ENCODE measurements around the gene TMEM182. TPM values are rescaled to one million over a fixed set of nuclear protein-coding genes. Genes with fewer than 3 reads are reported as not detected.

TMEM182 gene
- total RNA-seq, 1 donor from 2014 or later, result 6.4 TPM

DNA sequence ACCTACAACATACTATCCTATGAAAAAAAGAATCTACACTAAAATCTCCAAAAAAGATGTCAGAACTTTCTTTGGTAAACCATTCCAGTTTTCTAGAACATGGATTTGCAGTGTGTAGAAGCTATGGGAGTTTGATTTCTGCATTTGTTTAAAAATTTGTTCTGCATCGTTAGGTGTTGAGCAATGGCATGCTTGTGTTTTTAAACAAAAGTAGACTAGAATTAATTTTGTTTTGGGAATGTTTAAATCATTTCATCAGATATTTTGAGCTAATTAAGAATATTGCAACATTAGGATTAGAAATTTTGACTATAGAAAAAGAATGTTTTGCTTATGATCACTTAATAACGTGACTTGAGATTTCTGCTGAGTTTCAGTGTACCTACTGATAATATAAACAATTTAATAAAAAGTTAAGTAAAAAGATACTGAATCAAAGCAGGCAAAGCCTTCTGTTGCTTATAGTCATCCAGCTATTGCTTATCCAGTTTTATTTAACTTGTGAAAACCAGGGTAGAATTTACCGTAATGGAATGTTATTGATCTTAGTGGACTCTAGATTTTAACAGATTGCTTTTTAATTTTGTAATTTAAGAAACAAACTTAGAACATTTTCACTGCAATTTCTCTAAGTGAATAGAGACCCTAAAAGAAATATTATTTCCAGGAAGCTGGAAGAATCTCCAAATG, 7.2 kb upstream of the TMEM182 start:
- DNase-seq (ENCODE audit: low spot score, unreplicated experiment), result no peak
- no peak for TF ChIP-seq CTCF (IDR thresholded peaks at IDR 0.05; ENCODE audit: unreplicated experiment)
- Mint-ChIP-seq H3K27me3 (no peaks in the 10 kb centered on the region), H3K4me3 (ENCODE audit: low read depth) (no peak overlapping the region), H3K9me3 (ENCODE audit: low read depth) (no peaks in the 10 kb centered on the region), H3K27ac (peak overlapping the region; percentile 86), H3K36me3 (ENCODE audit: insufficient read depth) (no peaks in the 10 kb centered on the region), H3K4me1 (ENCODE audit: low read depth) (peaks cover 5% of the 10 kb centered on the region)

DNA sequence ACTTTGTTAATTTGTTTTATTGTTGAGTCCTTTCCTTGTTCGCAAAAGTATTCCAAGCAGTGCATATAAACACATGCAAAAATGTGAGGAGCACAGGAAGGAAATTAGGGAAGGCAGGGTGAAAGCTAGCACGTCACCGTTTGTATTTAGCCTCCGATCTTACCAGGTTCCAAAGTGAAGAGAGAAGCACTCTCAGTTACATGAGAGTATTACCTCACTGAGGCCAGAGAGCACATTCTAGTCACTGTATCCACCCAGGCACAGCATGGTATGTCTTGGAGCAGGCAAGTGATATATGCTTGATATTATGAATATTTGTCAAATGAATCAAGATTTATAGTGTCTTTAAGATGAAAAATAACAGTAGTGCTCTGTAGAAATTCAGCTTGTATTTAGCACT, 6.5 kb upstream of the TMEM182 start:
- no peak for DNase-seq (ENCODE audit: low spot score, unreplicated experiment)
- no peaks in the 10 kb centered on the region for H3K36me3 Mint-ChIP-seq (ENCODE audit: insufficient read depth)
- no peaks in the 10 kb centered on the region for H3K9me3 Mint-ChIP-seq (ENCODE audit: low read depth)
- no peak for TF ChIP-seq CTCF (IDR thresholded peaks at IDR 0.05; ENCODE audit: unreplicated experiment)
- peaks cover 5% of the 10 kb centered on the region for H3K4me1 Mint-ChIP-seq (ENCODE audit: low read depth)
- no peak overlapping the region for H3K4me3 Mint-ChIP-seq (ENCODE audit: low read depth)
- H3K27ac Mint-ChIP-seq, result no peak overlapping the region
- no peaks in the 10 kb centered on the region for H3K27me3 Mint-ChIP-seq

DNA sequence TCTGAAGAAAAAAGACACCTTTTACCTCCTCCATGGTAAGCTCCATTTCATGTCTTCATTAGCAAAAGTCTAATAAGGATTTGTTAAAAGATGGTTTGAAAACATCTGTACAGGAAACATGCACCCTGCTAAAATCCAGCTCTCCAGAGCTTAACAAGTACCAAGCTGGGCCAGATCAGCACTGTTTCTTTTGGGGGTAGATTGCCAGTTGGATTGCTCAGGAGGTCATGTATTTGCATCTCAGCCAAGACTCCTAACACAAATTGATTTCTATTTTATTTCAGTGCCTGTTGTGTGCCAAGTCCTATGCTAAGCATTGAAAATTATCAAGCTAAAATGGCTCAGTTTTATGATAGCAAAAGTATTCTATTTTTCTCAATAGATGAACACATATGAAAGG, 3.4 kb upstream of the TMEM182 start:
- H3K27me3 Mint-ChIP-seq, result no peaks in the 10 kb centered on the region
- H3K4me3 Mint-ChIP-seq (ENCODE audit: low read depth), result no peak overlapping the region
- no peak for TF ChIP-seq CTCF (IDR thresholded peaks at IDR 0.05; ENCODE audit: unreplicated experiment)
- no peak for DNase-seq (ENCODE audit: low spot score, unreplicated experiment)
- H3K9me3 Mint-ChIP-seq (ENCODE audit: low read depth), result no peaks in the 10 kb centered on the region
- peaks cover 5% of the 10 kb centered on the region for H3K4me1 Mint-ChIP-seq (ENCODE audit: low read depth)
- no peaks in the 10 kb centered on the region for H3K36me3 Mint-ChIP-seq (ENCODE audit: insufficient read depth)
- H3K27ac Mint-ChIP-seq, result no peak overlapping the region

DNA sequence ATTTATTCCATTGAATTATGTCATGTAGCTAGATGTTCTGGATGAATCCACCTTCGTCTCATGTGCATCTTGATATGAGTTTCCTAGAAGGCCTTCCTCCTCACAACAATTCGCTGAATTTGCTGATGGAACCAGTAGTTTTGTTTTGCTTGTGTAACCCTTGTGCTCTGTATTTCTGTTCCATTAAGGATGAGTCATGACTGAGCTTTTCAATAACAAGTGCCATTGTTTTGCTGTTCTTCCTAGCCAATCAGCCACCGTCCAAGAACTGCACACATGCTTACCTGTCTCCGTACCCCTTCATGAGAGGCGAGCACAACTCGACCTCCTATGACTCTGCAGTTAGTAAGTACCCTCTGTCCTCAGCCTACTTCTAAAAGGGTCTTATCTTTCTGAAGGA, 2.3 kb downstream of the TMEM182 start:
- Mint-ChIP-seq H3K9me3 (ENCODE audit: low read depth) (no peaks in the 10 kb centered on the region), H3K4me3 (ENCODE audit: low read depth) (no peak overlapping the region), H3K36me3 (ENCODE audit: insufficient read depth) (peaks cover 8% of the 10 kb centered on the region), H3K27ac (no peak overlapping the region), H3K27me3 (no peaks in the 10 kb centered on the region), H3K4me1 (ENCODE audit: low read depth) (no peaks in the 10 kb centered on the region)
- TF ChIP-seq CTCF (IDR thresholded peaks at IDR 0.05; ENCODE audit: unreplicated experiment), result no peak
- DNase-seq (ENCODE audit: low spot score, unreplicated experiment), result no peak

GRCh38 chr2:102765061-102765460, 3.2 kb downstream of the TMEM182 start:
- Mint-ChIP-seq H3K36me3 (ENCODE audit: insufficient read depth) (peaks cover 8% of the 10 kb centered on the region), H3K4me3 (ENCODE audit: low read depth) (no peak overlapping the region), H3K27me3 (no peaks in the 10 kb centered on the region), H3K9me3 (ENCODE audit: low read depth) (no peaks in the 10 kb centered on the region), H3K27ac (no peak overlapping the region), H3K4me1 (ENCODE audit: low read depth) (no peaks in the 10 kb centered on the region)
- no peak for DNase-seq (ENCODE audit: low spot score, unreplicated experiment)
- TF ChIP-seq CTCF (IDR thresholded peaks at IDR 0.05; ENCODE audit: unreplicated experiment), result no peak
